GM12892 (cell line): ENCODE results near the gene SYK.

Experiments used
- DNase-seq: peaks from one replicate; pipeline ENCODE4 v3.0.0; 2011; ENCODE audit not compliant: insufficient read length
- FAIRE-seq: peaks from 2 replicates; lab custom pipeline; 2011; peaks lifted over from hg19 to GRCh38; lab: Jason Lieb, UNC
- POLR2A ChIP-seq: IDR thresholded peaks from 2 replicates; pipeline ENCODE4 v1.6.1; 2011; ENCODE audit warnings: low read depth, low read length, control low read depth
- POLR2AphosphoS5 ChIP-seq: IDR thresholded peaks from 2 replicates; pipeline ENCODE4 v1.6.1; 2011; ENCODE audit warnings: low read depth, low read length, control low read depth
- TAF1 ChIP-seq: IDR thresholded peaks from 2 replicates; pipeline ENCODE4 v1.6.1; 2011; ENCODE audit warnings: low read depth, mild to moderate bottlenecking, control low read depth, low read length, borderline replicate concordance

SYK gene

DNA sequence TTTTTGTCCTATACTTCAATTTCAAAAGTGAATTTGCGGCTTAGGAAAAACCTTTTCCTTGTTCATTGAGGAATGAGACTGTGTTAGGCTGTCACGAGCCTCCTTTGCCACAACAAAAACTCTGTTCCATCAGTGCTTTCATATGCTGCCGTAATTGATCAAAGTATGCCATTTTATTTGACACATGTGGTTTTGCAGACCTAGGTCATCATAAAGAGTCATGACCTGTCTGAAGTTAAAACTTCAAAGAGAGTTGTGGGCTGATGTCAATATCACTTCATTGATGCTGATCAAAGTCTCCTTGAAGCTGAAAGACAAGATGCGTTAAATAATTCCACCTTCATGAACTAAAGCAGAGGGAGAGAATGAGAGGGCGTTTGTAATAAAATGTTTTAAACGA, 55.5 kb downstream of the SYK start:
- FAIRE-seq = no peak
- no peak for TF ChIP-seq POLR2AphosphoS5
- TF ChIP-seq TAF1 = no peak
- TF ChIP-seq POLR2A = no peak
- DNase-seq = no peak

DNA sequence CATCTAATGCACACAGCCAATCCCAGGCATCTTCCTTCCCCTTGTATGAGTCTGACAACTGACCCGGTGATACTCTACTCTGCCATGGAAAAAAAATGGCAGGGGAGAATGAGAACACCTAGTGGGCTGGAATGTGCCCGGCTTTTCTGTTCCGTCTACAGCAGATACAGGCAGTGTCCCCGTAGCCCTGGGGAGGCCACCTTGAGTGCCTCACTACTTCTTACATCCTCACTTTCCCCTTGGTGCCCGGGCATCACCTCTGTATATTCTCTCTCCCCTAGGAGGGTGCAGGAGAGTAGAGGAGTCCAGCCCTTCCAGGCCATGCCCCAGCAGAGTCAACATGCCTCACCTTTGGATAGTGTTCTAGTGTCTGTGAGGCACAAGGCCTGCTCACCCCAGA, 56.2 kb downstream of the SYK start:
- DNase-seq = no peak
- TF ChIP-seq TAF1 = no peak
- FAIRE-seq = no peak

- TF ChIP-seq POLR2AphosphoS5 (no peak), TAF1 (no peak), POLR2A (no peak)
- FAIRE-seq (no peak), DNase-seq (no peak)
Measured at GRCh38 chr9:90858457-90858901, 56.9 kb downstream of the SYK start.

DNA sequence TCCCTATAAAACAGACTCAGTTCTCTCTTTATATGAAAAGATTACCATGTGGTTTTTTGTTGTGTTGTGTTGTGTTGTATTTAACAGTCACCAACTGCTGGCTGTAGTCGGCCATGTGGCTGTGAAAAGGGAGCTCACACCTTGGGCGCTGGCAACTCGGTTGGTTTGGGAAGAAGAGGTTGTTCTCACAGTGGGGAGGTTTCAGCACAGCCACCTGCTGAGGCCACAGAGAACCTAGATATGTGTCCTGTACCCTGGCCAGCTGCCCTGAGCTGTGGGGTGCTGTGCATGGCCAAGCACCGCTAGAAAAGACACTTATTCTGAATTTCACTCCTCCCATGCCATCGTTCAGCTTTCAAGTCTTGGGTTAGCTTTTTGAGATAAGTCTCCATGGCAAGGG, 58.8 kb downstream of the SYK start:
- FAIRE-seq (no peak), DNase-seq (no peak)
- TF ChIP-seq TAF1 (no peak), POLR2A (no peak), POLR2AphosphoS5 (no peak)

DNA sequence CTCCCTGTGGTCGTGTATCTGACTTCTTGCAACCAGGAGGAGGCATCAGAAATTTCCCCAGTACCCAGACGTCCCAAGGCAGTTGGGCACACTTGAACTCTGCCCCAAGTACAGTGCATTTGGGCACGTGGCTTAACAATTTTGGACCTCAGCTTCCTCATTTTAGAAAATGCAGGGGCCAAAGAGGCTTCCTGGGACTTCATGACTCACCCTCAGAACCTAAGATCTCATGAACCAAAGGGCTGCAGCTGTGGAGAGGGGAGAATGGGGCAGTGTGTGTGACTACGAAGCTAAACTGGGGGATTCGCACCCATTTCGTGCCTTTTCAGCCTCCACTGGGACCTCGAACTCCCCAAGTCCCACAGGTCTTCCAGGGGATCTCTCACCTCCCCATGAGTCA, 59.2 kb downstream of the SYK start:
- TF ChIP-seq POLR2A = no peak
- FAIRE-seq = no peak

GRCh38 chr9:90861380-90861779, 59.8 kb downstream of the SYK start:
- no peak for TF ChIP-seq TAF1
- no peak for TF ChIP-seq POLR2A
- no peak for TF ChIP-seq POLR2AphosphoS5
- FAIRE-seq (no peak), DNase-seq (no peak)

More for the DNA sequence above, 59.2 kb downstream of the SYK start:
- no peak for DNase-seq

DNA sequence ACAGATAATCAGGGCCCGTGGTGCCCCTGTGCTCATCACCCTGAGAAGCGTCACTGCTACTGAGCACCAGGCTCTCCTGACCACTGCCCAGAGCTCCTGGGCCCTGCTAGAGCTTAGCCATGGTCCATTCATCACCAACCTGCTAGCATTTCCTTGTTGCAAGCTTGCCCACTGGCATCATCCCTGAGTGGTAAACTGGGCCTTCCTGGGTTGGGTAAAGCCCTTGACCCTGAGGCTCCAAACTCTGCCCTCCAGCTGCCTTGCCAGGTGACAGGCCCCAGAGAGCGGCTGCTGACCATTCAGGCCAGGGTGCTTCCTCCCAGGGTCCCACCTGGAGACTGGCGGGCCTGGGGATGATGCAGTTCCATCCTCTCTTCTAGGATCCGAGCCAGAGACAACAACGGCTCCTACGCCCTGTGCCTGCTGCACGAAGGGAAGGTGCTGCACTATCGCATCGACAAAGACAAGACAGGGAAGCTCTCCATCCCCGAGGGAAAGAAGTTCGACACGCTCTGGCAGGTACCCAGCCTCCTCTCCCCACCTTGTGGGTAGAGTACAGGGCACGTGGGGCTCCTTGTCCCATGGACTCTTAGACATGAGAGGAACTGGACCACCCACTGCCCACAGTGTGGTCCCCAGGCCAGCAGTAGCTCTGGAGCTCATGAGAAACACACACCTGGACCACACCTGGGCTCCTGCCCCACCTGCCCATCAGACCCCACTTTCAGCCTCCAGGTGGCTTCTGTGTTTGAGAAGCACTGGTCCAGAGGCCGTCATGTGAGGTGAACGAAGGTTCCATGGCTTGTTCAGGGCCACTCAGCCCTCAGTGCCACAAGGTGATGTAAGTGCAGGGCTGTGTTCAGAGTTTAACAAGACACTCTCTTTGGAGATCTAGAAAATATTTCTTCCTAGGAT, 60.5 kb downstream of the SYK start:
- no peak for FAIRE-seq
- no peak for TF ChIP-seq TAF1
- no peak for TF ChIP-seq POLR2A
- no peak for TF ChIP-seq POLR2AphosphoS5
- no peak for DNase-seq

- TF ChIP-seq POLR2A (no peak), POLR2AphosphoS5 (no peak), TAF1 (no peak)
- FAIRE-seq = no peak
- no peak for DNase-seq
Measured at GRCh38 chr9:90864779-90865178, 63.2 kb downstream of the SYK start.

- TF ChIP-seq POLR2A = no peak
- no peak for TF ChIP-seq POLR2AphosphoS5
- no peak for TF ChIP-seq TAF1
- DNase-seq = no peak
- FAIRE-seq = no peak
Measured at GRCh38 chr9:90867101-90867500, 65.5 kb downstream of the SYK start.

- TF ChIP-seq POLR2AphosphoS5 (no peak), POLR2A (no peak), TAF1 (no peak)
- DNase-seq (no peak), FAIRE-seq (no peak)
Measured at GRCh38 chr9:90868555-90868954, 66.9 kb downstream of the SYK start.

DNA sequence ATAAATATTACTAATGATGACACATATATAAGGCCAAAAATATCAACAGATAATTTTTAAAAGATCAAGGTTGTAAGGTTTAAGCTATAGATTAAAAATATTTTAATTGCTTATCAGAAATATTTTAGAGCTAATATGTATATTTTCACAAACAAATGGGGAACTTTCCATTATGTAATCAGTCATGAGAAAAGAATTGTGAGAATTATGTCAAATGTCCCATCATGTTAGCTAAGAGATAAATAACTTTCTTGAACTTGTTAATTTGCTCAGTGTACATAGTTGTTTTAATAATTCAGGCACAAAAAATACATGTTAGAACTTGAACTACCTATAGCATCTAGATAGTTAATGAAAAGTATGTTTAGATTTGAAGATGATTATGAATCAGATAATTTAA, 67.7 kb downstream of the SYK start:
- FAIRE-seq (no peak), DNase-seq (no peak)
- no peak for TF ChIP-seq TAF1
- no peak for TF ChIP-seq POLR2AphosphoS5
- no peak for TF ChIP-seq POLR2A

- TF ChIP-seq POLR2A = no peak
- no peak for TF ChIP-seq POLR2AphosphoS5
- no peak for TF ChIP-seq TAF1
- FAIRE-seq (peak; percentile 65), DNase-seq (no peak)
Measured at GRCh38 chr9:90870621-90871326, 69.2 kb downstream of the SYK start.

DNA sequence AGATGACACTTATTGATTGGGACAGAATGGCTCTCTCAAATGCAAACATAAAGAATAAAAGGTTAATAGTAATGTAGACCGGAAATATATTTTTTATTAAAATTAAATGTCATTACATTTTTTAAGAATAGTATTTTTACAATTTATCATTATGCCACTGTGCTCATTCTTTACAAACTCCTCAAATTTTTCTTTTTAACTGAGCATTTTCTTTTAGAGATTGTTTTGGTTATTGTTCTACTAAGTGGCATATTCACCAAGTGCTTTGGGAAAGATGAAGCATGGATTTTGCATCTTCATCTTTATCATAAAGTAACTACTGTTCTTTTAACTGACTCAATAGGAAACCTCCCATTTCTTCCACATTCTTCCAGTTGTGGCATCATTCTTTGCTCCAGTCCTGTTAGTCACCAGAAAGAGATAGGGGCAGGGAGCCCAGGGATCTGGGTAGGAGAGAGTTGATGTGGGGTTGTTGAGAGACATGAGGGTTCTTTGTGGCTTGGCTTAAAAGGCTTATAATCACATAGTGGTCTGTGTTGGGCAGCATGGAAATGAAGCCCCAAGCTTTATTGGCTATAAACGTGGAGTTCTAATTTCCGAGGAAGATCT, 69.8 kb downstream of the SYK start:
- DNase-seq = no peak
- FAIRE-seq = peak; percentile 24
- TF ChIP-seq TAF1 (no peak), POLR2AphosphoS5 (no peak)
